ENCODE measurements around the gene LHX1. TPM values are rescaled to one million over a fixed set of nuclear protein-coding genes. Genes with fewer than 3 reads are reported as not detected.

The LHX1 gene
- total RNA-seq, 1 experiment from 2014 or later, result 0.35 TPM

DNA sequence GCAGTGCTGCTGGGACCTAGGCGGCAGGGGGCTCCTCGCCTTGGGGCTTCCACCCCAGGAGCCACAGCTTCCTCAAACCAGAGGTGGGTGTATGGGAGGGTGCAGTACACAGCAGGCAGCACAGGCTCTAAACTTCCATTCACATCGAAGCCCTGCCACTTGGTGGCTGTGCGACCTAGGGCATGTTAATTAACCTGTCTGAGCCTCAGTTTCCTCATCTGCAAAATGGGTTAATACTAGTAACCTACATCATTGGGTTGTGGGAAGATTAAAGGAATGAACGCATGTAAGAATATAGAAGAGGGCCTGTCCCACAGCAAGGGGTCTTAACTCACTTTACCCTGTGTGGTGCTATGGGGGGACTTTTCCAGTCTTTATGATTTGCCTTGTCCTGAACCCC is 26.8 kb upstream of the LHX1 start:
- intact Hi-C loops (cut with micrococcal nuclease; ENCODE audit: unreplicated experiment), result no loop called here
- Mint-ChIP-seq H3K4me3 (ENCODE audit: low read depth, unreplicated experiment) (no peak overlapping the region), H3K36me3 (ENCODE audit: insufficient read depth, unreplicated experiment) (no peaks in the 10 kb centered on the region), H3K4me1 (ENCODE audit: low read depth, unreplicated experiment) (no peaks in the 10 kb centered on the region), H3K27me3 (ENCODE audit: unreplicated experiment) (peaks cover 68% of the 10 kb centered on the region), H3K27ac (ENCODE audit: unreplicated experiment) (no peak overlapping the region), H3K9me3 (ENCODE audit: low read depth, unreplicated experiment) (no peaks in the 10 kb centered on the region)
- TF ChIP-seq, protein P1, sequence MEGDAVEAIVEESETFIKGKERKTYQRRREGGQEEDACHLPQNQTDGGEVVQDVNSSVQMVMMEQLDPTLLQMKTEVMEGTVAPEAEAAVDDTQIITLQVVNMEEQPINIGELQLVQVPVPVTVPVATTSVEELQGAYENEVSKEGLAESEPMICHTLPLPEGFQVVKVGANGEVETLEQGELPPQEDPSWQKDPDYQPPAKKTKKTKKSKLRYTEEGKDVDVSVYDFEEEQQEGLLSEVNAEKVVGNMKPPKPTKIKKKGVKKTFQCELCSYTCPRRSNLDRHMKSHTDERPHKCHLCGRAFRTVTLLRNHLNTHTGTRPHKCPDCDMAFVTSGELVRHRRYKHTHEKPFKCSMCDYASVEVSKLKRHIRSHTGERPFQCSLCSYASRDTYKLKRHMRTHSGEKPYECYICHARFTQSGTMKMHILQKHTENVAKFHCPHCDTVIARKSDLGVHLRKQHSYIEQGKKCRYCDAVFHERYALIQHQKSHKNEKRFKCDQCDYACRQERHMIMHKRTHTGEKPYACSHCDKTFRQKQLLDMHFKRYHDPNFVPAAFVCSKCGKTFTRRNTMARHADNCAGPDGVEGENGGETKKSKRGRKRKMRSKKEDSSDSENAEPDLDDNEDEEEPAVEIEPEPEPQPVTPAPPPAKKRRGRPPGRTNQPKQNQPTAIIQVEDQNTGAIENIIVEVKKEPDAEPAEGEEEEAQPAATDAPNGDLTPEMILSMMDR (IDR thresholded peaks at IDR 0.05; ENCODE audit: unreplicated experiment), result no peak
- BruUV-seq (replicated peaks), result no TSS peak
- CTCF ChIA-PET, result interaction anchor here (1.1 kb wide), 1 partner anchor 11 kb away, joined by 3 read pairs; no protein-coding TSS in a partner anchor
- no peak for DNase-seq

DNA sequence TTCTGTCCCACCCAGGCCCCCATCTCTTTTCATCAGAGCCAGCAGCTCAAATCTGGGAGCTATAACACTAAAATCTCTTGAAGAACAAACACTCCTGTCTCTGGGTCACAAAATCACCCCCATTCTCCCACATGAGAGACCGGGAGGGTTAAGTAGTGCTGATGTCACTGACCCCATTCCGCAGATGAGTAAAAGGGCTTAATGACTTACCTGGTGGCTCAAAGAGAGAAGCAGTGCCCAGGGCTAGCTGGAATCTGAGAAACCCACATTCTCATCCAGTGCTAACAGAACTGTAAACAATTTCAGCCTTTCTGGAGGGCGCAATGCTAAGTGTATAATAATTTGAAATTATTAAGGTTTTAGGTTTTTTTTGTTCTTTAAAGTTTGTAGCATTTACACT is 26.3 kb upstream of the LHX1 start:
- TF ChIP-seq, protein P1 (IDR thresholded peaks at IDR 0.05; ENCODE audit: unreplicated experiment), result no peak
- no TSS peak for BruUV-seq (replicated peaks)

DNA sequence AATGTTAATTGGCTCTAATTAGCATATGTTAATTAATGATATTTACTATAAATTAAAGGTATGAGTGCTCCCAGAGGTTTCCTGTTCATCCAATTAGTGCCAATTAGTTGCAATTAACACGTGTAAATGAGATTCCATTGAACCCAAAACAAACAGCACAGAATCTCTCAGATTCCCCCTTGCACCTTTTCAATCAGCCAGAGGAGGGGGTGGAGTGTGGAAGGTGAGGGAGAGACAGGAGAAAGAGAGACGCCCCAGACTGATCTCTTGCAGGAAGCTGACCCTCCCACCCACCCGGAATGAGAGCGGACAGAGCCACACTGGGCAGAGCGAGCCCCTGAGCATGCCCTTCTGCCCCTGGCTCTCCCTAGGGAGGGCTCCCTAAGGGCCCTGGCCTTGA is 24.1 kb upstream of the LHX1 start:
- H3K27me3 Mint-ChIP-seq (ENCODE audit: unreplicated experiment), result peaks cover 44% of the 10 kb centered on the region
- CTCF ChIA-PET, result interaction anchor here (0.5 kb wide), 1 partner anchor 90 kb away, joined by 3 read pairs; no protein-coding TSS in a partner anchor
- H3K9me3 Mint-ChIP-seq (ENCODE audit: low read depth, unreplicated experiment), result no peaks in the 10 kb centered on the region
- no peak for DNase-seq
- peaks cover 3% of the 10 kb centered on the region for H3K4me1 Mint-ChIP-seq (ENCODE audit: low read depth, unreplicated experiment)
- H3K4me3 Mint-ChIP-seq (ENCODE audit: low read depth, unreplicated experiment), result no peak overlapping the region
- H3K27ac Mint-ChIP-seq (ENCODE audit: unreplicated experiment), result no peak overlapping the region
- H3K36me3 Mint-ChIP-seq (ENCODE audit: insufficient read depth, unreplicated experiment), result no peaks in the 10 kb centered on the region
- intact Hi-C loops (cut with micrococcal nuclease; ENCODE audit: unreplicated experiment), result no loop called here
- no TSS peak for BruUV-seq (replicated peaks)
- TF ChIP-seq, protein P1 (IDR thresholded peaks at IDR 0.05; ENCODE audit: unreplicated experiment), result no peak

More for the DNA sequence above, 26.3 kb upstream of the LHX1 start:
- no peaks in the 10 kb centered on the region for H3K9me3 Mint-ChIP-seq (ENCODE audit: low read depth, unreplicated experiment)
- H3K4me1 Mint-ChIP-seq (ENCODE audit: low read depth, unreplicated experiment), result no peaks in the 10 kb centered on the region
- H3K36me3 Mint-ChIP-seq (ENCODE audit: insufficient read depth, unreplicated experiment), result no peaks in the 10 kb centered on the region
- intact Hi-C loops (cut with micrococcal nuclease; ENCODE audit: unreplicated experiment), result no loop called here
- DNase-seq, result no peak
- no peak overlapping the region for H3K27ac Mint-ChIP-seq (ENCODE audit: unreplicated experiment)
- H3K27me3 Mint-ChIP-seq (ENCODE audit: unreplicated experiment), result peaks cover 66% of the 10 kb centered on the region
- H3K4me3 Mint-ChIP-seq (ENCODE audit: low read depth, unreplicated experiment), result no peak overlapping the region
- CTCF ChIA-PET, result interaction anchor here (0.9 to 1.1 kb wide), 3 partner anchors 10 to 119 kb away, joined by 3 to 5 read pairs (median 3); no protein-coding TSS in a partner anchor

DNA sequence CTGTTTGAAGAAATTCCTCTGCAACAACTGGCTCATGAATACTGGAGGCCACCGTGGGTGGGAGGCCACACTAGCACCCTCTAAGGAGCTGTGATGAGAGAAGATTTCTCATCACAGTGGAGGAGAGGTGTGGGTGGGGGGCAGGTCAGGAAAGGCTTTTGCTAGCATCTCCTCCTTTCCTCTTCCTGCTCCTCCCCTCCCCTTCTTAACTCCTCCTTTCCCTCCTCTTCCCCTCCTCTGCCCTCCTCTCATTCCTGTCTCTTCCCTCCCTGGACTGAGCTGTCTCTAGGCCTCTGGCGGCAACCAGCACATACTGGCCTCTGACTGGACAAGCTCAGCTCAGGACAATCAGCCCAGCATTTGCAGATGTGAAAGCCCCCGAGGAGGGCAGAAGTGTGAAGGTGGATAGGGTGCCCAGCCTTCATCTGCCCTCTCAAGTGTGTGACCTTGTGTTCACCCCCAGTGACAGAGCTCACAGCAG is 19.0 kb upstream of the LHX1 start:
- no peak for DNase-seq
- TF ChIP-seq, protein P1 (IDR thresholded peaks at IDR 0.05; ENCODE audit: unreplicated experiment), result no peak
- BruUV-seq (replicated peaks), result no TSS peak
- peaks cover 54% of the 10 kb centered on the region for H3K4me1 Mint-ChIP-seq (ENCODE audit: low read depth, unreplicated experiment)
- no peak overlapping the region for H3K4me3 Mint-ChIP-seq (ENCODE audit: low read depth, unreplicated experiment)
- intact Hi-C loops (cut with micrococcal nuclease; ENCODE audit: unreplicated experiment), result no loop called here
- no peak overlapping the region for H3K27ac Mint-ChIP-seq (ENCODE audit: unreplicated experiment)
- CTCF ChIA-PET, result interaction anchor here (0.5 to 1.4 kb wide), 5 partner anchors 19 to 57 kb away, joined by 3 to 8 read pairs (median 4); no protein-coding TSS in a partner anchor
- H3K9me3 Mint-ChIP-seq (ENCODE audit: low read depth, unreplicated experiment), result no peaks in the 10 kb centered on the region
- H3K36me3 Mint-ChIP-seq (ENCODE audit: insufficient read depth, unreplicated experiment), result peaks cover 18% of the 10 kb centered on the region
- H3K27me3 Mint-ChIP-seq (ENCODE audit: unreplicated experiment), result no peaks in the 10 kb centered on the region

Measured in Calu3 (cell line).